Body of pancreas (tissue), 4 donors: ENCODE measurements around the gene TAC4. TPM values are rescaled to one million over a fixed set of nuclear protein-coding genes. Genes with fewer than 3 reads are reported as not detected.

Source experiments
- ATAC-seq: fragments of 150-250 bp; one replicate; pipeline ENCODE4 v1.9.1; 2016
- DNase-seq, 4 donors: peaks; one replicate each; pipeline ENCODE4 v3.0.0-alpha.2; 2019
- H3K27ac ChIP-seq, 4 donors: fragments of 200-600 bp; sonication (generic); 1 replicate in 3 of 4; 2 replicates in 1 of 4; pipeline versions ENCODE4 v1.5.1 to v1.6.1; 2016 to 2019; ENCODE audit warnings: mild to moderate bottlenecking in 1 of 4, mixed read lengths in 1 of 4, moderate library complexity in 1 of 4
- H3K27me3 ChIP-seq, 2 donors: fragments of 200-600 bp; sonication (generic); one replicate each; pipeline ENCODE4 v1.6.0; 2016; ENCODE audit warnings: mild to moderate bottlenecking in 1 of 2
- H3K36me3 ChIP-seq, 2 donors: fragments of 200-600 bp; sonication (generic); replicated peaks in 1 of 2; 2 replicates each; pipeline ENCODE4 v1.5.1; 2016; ENCODE audit warnings: low read depth in 2 of 2; ENCODE audit not compliant: insufficient read depth in 1 of 2
- H3K4me1 ChIP-seq: fragments of 200-600 bp; sonication (generic); one replicate; pipeline ENCODE4 v1.6.0; 2016
- H3K4me3 ChIP-seq, 2 donors: fragments of 200-600 bp; sonication (generic); 1 replicate in 1 of 2; 2 replicates in 1 of 2; pipeline ENCODE4 v1.5.1; 2016 to 2019
- H3K9me3 ChIP-seq, 3 donors: fragments of 200-600 bp; sonication (generic); 1 replicate in 2 of 3; 2 replicates in 1 of 3; pipeline ENCODE4 v1.5.1; 2016
- POLR2A ChIP-seq, 3 donors: fragments of 450-650 bp; IDR thresholded peaks; one replicate each; pipeline ENCODE4 v1.6.1; 2016; ENCODE audit warnings: antibody characterized with exemption in 3 of 3, mild to moderate bottlenecking in 2 of 3
- WGBS, 2 donors: methylation state at CpG; one replicate each; pipeline ENCODE4 v1.1.5; 2017; 5-methylcytosine and 5-hydroxymethylcytosine counted together
- intact Hi-C: fragments of 100-400 bp; cut with DNase I; formaldehyde crosslinking; loops from one replicate; pipeline ENCODE4 v1.15.1; 2023
- total RNA-seq, 2 donors: library from RNA; depleted of rRNA; stranded (reverse); fragments of >200 nt; gene quantifications; one replicate each; pipeline ENCODE4 v1.1.0, GENCODE V29; 2016
- TF ChIP-seq, protein P1 (sequence below), 7 experiments: fragments of 450-650 bp in 4 of 7; fragments of 200-600 bp in 3 of 7; sonication (generic) in 3 of 7; IDR thresholded peaks; one replicate each; pipeline ENCODE4 v1.5.1; 2016 to 2019; ENCODE audit warnings: antibody characterized with exemption in 7 of 7

TAC4 gene
- total RNA-seq, 2 donors from 2014 or later: not detected

DNA sequence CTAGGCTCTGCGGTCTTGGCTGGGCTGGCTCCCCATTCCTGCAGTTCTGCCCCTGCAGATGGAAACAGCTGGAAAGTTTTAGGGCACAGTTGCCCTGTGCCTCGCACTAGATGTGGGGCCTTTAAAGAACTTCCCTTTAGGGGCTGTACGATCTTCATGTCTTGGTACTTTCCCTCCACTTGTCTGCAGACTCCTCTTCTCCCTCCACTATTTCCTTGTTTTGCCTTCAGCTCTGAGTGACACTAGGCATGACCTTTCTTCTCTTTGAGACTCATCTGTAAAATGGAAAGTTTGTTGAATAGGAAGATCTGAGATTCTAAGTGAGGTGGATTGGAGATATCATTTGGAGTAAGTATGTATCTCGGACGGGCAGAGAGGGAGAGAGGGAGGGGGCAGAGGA is 6.3 kb upstream of the TAC4 start:
- TF ChIP-seq, protein P1, sequence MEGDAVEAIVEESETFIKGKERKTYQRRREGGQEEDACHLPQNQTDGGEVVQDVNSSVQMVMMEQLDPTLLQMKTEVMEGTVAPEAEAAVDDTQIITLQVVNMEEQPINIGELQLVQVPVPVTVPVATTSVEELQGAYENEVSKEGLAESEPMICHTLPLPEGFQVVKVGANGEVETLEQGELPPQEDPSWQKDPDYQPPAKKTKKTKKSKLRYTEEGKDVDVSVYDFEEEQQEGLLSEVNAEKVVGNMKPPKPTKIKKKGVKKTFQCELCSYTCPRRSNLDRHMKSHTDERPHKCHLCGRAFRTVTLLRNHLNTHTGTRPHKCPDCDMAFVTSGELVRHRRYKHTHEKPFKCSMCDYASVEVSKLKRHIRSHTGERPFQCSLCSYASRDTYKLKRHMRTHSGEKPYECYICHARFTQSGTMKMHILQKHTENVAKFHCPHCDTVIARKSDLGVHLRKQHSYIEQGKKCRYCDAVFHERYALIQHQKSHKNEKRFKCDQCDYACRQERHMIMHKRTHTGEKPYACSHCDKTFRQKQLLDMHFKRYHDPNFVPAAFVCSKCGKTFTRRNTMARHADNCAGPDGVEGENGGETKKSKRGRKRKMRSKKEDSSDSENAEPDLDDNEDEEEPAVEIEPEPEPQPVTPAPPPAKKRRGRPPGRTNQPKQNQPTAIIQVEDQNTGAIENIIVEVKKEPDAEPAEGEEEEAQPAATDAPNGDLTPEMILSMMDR (IDR thresholded peaks at IDR 0.05): no peak
- TF ChIP-seq POLR2A (IDR thresholded peaks at IDR 0.05): no peak
- intact Hi-C loops: no loop called here
- WGBS, 2 donors: 76 to 83% methylated on average over 5 of the region's 5 CpGs
- Histone ChIP-seq H3K4me1 (peaks cover 14% of the 10 kb centered on the region), H3K9me3 (no peaks in the 10 kb centered on the region), H3K27ac (no peak overlapping the region), H3K4me3 (no peak overlapping the region), H3K27me3 (no peaks in the 10 kb centered on the region), H3K36me3 (no peaks in the 10 kb centered on the region)
- ATAC-seq: no peak
- DNase-seq: no peak

DNA sequence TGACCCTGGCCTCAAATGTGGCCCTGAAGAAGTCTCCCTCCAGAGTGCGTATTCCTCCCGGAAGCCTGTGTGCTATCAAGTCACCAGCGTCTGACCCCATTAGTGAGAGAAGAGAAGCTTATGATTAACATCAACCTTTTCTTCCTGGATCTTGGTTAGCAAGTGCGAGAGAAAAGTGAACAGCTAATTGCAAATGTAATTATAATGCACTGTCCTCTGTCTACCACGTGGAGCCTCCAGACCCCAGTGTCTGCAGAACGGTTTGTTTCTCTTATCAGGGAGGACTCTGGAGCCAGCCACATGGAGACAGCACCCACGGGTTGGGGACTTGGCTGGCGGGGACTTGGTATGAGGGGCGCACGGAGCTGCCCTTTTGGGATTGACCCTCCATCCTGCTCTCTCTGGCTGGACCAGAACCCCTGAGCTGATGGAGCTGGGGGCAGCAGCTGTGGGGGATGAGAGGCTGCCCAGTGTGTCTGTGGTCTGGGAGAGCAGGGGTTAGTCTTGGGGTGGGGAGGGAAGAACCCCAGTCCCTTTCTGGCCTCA is 5.7 kb upstream of the TAC4 start:
- intact Hi-C loops: no loop called here
- no peak for DNase-seq
- WGBS, 2 donors: 63 to 64% methylated on average over 7 to 10 of the region's 10 CpGs

DNA sequence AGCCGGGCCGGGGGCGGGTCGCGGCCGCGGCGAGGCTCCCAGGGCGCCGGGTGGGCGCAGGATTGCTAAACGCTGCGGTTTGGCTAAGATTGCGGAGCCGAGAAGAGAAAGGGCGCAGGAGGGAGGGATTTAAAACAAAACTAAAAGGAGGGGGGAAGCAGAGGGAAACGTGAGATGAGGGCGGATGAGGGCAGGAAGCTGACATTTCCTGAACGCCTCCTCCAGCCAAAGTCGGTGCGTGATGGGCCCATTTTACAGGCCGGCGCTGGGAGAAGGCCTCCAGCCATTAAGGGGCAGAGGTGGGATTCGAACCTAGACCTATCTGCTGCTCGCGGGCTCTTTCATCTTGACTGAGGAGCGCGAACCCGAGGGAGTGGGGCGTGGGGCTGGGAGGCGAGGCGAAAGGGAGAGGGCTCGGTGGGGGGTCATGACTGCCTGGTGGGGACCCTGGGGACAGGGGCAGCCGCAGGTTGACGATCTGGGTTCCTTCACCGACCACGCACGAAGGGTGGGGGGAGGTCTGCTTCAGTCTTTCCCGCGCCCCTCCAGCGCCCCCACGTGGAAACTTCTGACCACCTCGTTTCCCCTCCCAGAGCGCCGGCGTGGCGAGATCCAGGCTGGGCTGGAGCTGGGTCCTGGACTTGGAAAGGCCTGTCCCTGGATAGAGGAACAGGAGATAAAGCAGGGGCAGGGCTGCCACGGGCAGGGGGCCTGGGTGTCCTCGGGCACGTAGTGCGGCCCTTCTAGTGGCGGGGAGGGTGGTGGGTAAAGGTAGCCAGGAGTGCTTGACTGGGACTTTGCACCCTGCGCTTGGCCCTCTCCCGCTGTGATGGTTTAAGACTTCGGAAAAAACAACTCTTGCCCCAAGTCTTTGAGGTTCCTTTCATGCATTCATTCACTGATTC is 3.8 kb upstream of the TAC4 start:
- Histone ChIP-seq H3K9me3 (no peaks in the 10 kb centered on the region), H3K4me1 (peaks cover 14% of the 10 kb centered on the region), H3K27me3 (no peaks in the 10 kb centered on the region), H3K36me3 (no peaks in the 10 kb centered on the region), H3K4me3 (no peak overlapping the region), H3K27ac (no peak overlapping the region)
- intact Hi-C loops: no loop called here
- 5 to 6% methylated on average over 33 to 54 of the region's 55 CpGs for WGBS, 2 donors
- peak; percentile 65 to 71 (median 66) for DNase-seq
- TF ChIP-seq POLR2A (IDR thresholded peaks at IDR 0.05): no peak
- TF ChIP-seq, protein P1 (IDR thresholded peaks at IDR 0.05): peak; percentile 32 to 59 (median 54)
- ATAC-seq: peak; percentile 62

More for the DNA sequence above, 5.7 kb upstream of the TAC4 start:
- TF ChIP-seq, protein P1 (IDR thresholded peaks at IDR 0.05): no peak
- no peak for TF ChIP-seq POLR2A (IDR thresholded peaks at IDR 0.05)
- H3K9me3 ChIP-seq: no peaks in the 10 kb centered on the region
- H3K36me3 ChIP-seq: no peaks in the 10 kb centered on the region
- H3K4me1 ChIP-seq: peaks cover 14% of the 10 kb centered on the region
- no peak for ATAC-seq
- H3K27ac ChIP-seq: no peak overlapping the region
- H3K4me3 ChIP-seq: no peak overlapping the region
- H3K27me3 ChIP-seq: no peaks in the 10 kb centered on the region

DNA sequence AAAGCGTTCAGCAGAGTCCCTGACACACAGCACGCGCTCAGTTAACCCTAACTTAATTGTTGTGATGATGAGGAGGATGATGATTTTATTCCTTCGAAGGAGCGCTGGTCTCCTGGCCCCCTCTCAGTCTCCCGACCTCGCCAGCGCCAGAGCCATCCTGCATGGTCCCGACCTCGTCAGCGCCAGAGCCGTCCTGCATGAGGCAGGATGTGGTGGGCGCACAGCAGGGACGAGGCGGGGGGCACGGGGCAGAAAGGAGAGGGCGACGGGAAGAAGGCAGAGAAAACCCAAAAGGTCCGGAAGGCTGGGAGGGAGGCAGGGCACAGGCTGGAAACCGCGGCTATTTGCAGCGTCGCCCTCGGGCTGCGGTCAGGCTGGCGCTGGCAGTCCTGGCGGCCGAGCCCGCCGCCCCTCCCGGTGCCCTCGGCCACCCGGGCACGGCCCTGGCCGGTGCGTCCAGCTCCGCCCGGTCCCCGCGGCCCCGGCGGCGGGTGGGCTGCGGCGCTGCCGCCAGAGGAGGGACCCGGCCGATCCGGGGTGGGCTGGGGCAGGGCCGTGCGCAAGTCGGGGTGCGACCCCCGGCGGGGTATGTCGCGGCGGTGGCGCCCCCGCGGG is 3.0 kb upstream of the TAC4 start:
- intact Hi-C loops: no loop called here
- no peak for DNase-seq
- no peaks in the 10 kb centered on the region for H3K9me3 ChIP-seq
- H3K4me3 ChIP-seq: no peak overlapping the region
- H3K4me1 ChIP-seq: peaks cover 14% of the 10 kb centered on the region
- H3K27ac ChIP-seq: no peak overlapping the region
- WGBS, 2 donors: 1 to 4% methylated on average over 24 to 58 of the region's 61 CpGs
- no peaks in the 10 kb centered on the region for H3K36me3 ChIP-seq
- H3K27me3 ChIP-seq: no peaks in the 10 kb centered on the region
- TF ChIP-seq, protein P1 (IDR thresholded peaks at IDR 0.05): no peak
- TF ChIP-seq POLR2A (IDR thresholded peaks at IDR 0.05): no peak
- ATAC-seq: peak; percentile 42
